GM18505 (cell line): Measurements from ENCODE around the gene UBL4B.

ENCODE experiments used
- ATAC-seq: cut with Tn5 transposase; IDR thresholded peaks from one replicate; pipeline ENCODE4 v1.9.1; 2021; ENCODE audit not compliant: unreplicated experiment
- POLR2A ChIP-seq: IDR thresholded peaks from 4 replicates; pipeline ENCODE4 v1.6.1; 2011; ENCODE audit warnings: borderline replicate concordance; ENCODE audit not compliant: insufficient read depth, insufficient read length; ENCODE audit errors: extremely low read depth

The UBL4B gene, protein sequence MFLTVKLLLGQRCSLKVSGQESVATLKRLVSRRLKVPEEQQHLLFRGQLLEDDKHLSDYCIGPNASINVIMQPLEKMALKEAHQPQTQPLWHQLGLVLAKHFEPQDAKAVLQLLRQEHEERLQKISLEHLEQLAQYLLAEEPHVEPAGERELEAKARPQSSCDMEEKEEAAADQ

DNA sequence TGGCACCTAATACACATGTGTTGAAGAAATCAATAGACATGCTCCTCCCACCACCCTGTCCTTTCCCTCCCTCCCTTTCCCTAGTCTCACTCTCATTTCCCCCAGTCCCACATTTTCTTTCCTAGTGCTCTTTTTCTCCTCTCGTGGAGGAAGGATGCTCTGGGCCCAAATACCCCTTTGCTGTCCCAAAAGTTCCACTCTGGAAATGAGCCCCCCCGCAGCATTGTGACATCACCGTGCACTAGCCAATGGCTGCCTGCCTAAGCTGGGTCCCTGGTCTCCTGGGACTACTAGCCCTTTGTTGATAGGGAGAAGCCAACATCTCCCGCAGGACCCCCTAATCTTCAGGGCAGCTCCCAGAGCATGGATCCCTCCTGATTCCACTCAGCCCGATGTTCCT is at the start of gene UBL4B:
Gene UBL4B, plus strand, starts transcription at position 301 of the 400 bp plus-strand sequence. Its CDS starts 92 bp downstream, at position 393.
- TF ChIP-seq POLR2A: no peak
- ATAC-seq: no peak

DNA sequence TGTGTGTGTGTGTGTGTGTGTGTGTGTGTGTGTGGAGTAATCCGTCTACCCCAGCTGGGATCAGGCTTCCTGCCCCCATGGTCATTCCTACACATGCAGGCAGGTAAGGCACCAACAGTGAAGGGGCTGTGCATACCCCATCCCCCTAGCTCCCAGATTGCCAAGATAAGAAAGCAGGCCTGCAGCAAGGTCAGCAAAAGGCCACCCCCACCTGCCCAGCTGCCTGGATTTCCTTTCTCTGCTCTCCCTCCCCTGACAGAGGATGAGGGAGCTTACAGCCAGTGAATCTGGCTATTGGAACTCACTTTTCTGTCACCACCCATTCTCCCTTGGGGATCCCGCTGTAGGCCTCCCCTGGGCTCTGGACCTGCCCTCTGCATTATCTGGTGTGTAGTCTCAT is 49.6 kb upstream of the UBL4B start:
- no peak for TF ChIP-seq POLR2A
- no peak for ATAC-seq

DNA sequence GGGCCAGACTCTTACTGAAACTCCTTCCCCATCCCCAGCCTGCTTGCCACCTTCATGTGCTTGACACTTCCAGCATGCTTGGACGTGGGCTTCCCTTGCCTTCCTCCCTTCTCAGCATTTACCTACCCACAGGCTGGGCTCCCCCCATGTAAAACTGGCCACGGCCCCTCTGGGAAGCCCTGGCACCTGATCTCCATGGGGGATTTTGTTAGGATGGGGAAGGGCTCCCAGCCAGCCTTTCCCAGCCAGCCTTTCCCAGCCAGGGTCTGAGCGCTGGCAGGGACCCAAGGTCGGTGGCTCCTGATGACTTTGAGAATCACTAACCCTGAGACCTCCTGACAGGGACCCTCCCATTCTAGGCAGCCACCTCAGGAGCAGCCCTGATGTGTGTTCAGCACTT is 48.5 kb upstream of the UBL4B start:
- no peak for ATAC-seq
- no peak for TF ChIP-seq POLR2A

DNA sequence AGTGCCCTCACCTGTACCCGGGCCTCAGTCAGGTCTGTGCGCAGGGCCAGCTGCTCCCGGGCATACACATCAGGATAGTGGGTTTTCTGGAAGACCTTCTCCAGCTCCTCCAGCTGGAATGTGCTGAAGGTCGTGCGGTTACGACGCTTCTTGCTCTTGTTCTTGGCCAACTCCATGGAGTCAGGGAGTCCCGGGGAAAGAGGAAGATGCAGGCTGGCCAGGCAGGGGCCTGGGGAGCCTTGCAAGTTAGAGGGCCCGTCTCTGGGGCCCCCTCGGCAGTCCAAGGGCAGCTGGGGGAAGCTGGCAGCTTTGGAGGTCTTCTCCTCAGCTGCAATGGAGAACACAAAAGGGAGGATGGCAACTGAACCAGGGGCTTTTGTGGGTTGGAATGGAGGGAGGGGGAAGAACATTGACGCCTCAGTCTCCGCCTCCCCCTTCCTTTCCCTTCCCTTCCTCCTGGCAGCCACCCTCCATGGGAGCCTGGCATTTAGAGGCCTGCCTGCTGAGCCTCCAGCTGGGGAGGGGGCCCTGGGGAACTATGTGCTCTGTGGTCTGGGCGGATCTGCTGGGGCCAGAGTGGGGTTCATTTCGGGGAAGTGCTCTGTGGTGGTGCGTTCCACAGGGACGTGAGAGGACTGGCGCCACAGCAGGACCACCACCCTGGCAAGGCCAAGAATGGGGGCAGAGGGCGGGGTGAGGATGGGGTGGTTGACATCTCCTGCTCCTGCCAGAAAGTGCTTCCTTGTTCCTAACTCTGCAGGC is 47.5 kb upstream of the UBL4B start:
- TF ChIP-seq POLR2A: no peak
- ATAC-seq: no peak

DNA sequence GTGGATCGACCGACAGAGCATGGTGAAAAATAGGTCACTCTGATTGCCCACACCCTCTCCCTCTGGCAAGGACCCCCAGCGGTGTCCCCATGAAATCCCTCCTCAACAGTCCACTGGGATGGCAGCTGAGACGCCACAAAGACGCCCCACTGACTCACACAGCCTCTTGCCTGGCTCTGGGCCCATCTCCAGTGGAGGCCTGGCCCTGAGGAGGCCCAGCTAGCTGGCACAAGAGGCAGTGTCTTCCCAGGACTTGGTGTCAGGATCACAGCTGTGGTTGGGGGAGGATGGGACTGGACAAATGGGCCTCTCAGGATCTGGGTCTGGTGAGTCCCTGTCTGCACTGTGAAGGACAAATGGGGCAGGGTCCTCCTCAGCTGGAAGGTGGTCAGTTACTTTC is 46.4 kb upstream of the UBL4B start:
- no peak for ATAC-seq
- TF ChIP-seq POLR2A: no peak

DNA sequence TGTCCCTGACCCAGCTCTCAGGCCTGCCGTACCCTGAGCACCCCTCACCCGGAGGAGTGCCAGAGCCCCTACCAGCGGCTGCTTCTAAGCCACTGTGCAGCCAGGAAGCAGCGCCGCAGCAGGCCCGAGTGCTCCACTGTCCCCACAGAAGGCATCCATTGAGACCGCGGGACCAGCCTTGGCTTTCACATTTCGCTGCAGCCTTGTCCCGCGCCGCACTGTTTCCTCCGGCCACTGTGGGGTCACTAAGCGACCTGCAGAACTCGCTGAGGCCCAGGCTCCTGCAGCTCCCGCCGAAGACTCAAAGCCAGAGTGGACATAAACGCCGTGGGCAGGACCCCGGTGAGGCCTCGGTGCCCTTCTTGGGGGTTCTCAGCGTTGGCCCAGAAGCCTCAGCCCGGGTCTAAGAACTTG is 44.8 kb upstream of the UBL4B start:
- TF ChIP-seq POLR2A: no peak
- no peak for ATAC-seq

DNA sequence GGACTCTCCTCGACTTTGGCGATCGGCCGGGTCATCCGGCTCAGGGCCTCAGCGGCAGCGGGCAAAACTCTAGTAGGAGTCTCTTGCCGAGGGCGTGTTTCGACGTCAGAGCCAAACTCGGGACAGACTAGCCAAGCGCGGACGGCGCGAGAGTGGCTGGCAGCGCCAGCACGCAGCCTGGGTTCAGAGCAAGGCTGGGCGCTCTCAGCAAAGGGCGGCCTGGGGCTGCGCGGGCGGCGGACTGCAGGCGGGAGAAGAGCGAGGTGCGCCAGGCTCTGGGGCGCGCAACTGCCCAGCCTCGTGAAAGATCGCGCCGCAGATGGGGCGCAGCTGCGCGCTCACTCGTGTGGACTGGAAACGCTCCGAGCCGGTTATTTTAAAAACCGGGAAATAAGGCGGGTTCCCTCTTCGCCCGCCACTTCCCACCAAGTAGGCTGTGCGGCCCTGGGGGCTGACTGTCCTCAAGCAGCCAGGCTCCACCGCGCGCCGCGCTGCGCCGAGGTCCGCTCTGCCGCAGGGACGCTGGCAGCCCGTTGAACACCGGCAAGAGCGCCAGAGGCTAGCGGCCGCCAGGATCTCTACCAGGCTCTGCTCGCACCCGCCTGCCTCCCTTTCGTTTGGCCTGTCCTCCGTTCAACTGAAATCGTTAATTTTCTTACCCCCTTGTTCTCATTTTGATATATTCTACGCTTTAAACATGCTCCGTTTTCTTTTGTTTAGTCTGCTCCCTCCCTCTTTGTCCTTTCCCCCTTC is 44.2 kb upstream of the UBL4B start:
- ATAC-seq: no peak
- no peak for TF ChIP-seq POLR2A

DNA sequence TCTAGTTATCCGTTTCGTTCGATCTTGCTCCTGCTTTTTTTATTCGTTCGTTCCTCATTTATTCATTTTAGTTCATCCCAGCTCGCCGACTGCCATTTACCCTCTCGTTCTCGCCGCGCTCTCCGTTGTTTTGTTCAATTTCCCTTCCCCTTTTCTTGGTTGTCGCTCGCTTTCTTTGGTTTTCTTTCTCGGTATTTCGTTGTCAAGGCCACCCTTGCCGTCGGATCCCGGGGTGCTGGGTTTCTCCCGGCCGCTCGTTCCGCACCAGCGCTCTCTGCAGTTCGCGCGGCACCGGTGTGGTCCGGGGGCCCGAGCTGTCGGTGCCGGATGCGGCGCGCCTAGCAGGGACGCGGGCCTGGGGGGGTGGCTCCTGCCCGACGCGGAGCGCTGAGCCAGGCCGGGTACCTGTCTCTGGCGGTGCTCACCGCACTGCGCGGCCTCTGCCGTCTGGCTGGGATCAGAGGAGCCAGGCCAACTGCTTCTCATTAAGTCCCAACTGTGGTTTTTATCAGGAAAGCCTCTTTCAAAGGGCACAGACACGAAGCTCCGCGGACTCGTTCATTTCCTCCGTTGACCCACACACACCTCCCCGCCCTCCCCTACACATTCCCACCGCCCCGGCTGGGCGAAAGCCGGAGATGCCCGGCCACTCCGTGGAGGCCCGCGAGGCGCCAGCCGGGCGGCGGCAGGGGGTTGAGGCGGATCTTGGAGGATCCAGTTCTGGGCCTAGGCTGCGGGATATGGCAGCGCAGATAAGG is 43.4 kb upstream of the UBL4B start:
- ATAC-seq: no peak
- TF ChIP-seq POLR2A: no peak

DNA sequence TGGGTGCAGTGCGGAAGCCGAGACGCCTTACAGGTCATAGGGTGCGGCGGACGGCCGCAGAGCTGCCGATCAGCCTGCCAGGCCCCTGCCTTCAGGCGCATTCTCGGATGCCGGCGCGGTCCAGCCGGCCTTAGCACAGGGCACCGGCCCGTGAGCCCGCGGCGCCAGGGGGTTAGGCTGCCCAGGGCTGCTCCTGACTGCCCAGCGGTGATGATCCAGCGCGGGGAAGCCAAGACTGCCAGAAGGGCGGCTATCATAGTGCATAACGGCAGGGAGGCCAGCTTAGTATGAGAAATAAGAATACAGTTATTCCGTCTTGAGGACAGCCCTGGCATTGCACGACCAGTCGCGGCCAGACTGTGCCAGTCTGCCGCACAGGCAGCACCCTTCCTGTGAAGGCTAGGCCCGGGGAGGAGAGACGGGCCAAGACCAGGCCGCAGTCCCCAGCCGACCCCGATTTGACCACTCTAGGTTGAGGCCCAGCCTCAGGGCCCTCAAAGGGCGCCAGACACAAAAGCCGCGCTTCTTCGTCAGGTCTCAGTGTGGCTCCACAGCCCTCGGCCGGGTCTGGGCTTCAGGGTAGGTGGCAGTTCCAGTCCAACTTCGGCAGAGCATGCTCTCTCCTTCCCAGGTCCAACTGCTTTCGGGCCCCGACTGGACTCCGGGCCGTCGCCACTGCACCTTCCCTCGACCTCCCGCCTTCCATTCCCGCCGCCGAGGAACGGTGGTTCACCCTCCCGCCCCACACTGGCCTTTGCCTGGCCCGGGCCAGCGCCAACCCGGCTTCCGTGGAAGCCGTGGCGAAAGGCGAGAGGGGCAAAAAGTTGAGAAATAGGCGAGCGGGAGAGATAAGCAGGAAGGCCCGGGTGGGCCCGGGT is 42.6 kb upstream of the UBL4B start:
- no peak for TF ChIP-seq POLR2A
- ATAC-seq: no peak

DNA sequence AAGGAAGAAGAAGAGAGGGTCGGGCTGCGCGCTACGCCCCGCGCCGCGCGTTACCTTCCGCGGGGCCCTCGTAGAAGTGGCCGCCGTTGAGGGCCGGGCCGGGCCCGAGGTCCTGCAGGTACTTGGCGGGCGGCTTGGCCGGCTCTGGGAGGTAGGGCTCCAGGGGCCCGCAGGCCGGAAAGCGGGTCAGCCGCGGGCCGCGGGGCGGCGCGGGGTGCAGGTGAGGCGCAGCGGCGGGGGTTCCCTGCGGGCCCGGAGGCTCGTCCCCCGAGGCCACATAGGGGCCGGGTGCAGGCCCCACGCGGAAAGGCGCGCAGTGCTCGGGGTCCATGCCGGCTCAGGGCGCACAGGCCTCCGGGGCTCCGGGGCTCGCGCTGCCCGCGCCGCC is 42.0 kb upstream of the UBL4B start:
- no peak for ATAC-seq
- TF ChIP-seq POLR2A: no peak

DNA sequence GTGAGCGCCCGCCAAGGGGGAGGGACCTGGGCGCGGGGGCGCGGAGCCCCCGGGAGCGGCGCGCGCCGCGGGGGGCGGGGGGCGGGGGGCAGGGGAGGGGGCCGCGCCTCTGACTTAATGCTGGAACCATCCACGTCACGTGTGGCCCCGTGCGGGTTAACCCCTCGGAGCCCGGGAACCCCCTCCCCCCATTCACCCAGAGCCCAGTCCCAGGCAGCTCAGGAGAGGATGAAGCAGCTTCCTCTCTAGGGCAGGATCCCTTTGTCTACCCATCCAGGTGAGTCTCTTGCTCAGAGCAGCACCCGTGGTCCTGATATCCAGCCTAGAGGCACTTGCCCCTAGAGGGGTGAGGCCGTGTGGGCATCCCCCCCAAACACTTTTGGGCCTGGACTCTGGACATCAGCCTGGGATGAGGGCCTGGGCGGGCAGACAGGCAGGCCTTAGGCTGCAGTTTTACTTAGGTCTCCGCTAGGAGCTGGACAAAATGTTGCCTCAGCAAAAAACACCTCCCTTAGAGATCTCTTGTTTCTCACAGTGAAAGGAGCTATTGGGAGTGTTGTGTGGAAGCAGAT is 41.5 kb upstream of the UBL4B start, which contains the start of gene ALX3:
Gene ALX3, minus strand, starts transcription at position 2 of the 572 bp plus-strand sequence. CDS start 60 bp downstream, outside the sequence.
- no peak for ATAC-seq
- no peak for TF ChIP-seq POLR2A

DNA sequence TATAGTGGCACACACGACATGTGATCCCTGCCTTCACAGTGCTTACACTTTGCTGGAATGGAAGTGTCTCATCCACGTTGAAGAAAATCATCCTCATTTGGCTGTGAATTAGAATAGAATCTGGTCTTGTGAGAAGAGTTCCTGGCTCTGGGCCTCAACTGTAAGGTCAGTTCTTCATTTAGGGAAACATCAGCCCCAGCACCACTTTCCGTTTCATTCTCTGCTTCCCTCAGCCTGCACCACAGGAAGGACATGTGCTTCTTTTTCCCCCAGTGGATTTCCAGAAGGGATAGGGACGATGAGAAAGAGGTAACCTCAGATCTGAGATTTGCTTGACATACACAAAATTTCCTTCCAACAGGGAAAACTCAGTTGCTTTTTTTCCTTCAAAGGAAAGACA is 38.1 kb upstream of the UBL4B start:
- no peak for TF ChIP-seq POLR2A
- ATAC-seq: no peak
